B cell (primary cell): Measurements from ENCODE around the gene MOGAT3. TPM values are rescaled to one million over a fixed set of nuclear protein-coding genes. Genes with fewer than 3 reads are reported as not detected.

Experiments used
- ATAC-seq: fragments of 200-7000 bp; cut with Tn5 transposase; one replicate; pipeline ENCODE4 v1.10.0; 2021; ENCODE audit warnings: low read depth, mild to moderate bottlenecking, moderate number of reproducible peaks, moderate library complexity
- CTCF ChIA-PET: fragments of 350-600 bp; sonication (Branson Sonifier 250); formaldehyde crosslinking; loops from one replicate; lab custom pipeline; 2021; ENCODE audit warnings: antibody characterized with exemption, inconsistent platforms; lab: Charles Lee
- POLR2A ChIA-PET: fragments of 350-600 bp; sonication (Branson Sonifier 250); formaldehyde crosslinking; loops from one replicate; lab custom pipeline; 2021; ENCODE audit warnings: antibody characterized with exemption; lab: Charles Lee
- DNase-seq: peaks from one replicate; pipeline ENCODE4 v3.0.0; 2013
- H2AFZ ChIP-seq: 2 replicates; pipeline ENCODE4 v1.6.1; 2012; ENCODE audit warnings: mild to moderate bottlenecking, low read depth, low read length; ENCODE audit not compliant: insufficient read depth, poor library complexity, severe bottlenecking
- H3K27ac ChIP-seq, 2 donors: 1 replicate in 1 of 2; 2 replicates in 1 of 2; pipeline ENCODE4 v1.5.1; 2012 to 2013; ENCODE audit warnings: low read length in 2 of 2, mild to moderate bottlenecking in 2 of 2, moderate library complexity in 1 of 2
- H3K27me3 ChIP-seq, 4 experiments: fragments of 200-600 bp in 1 of 4; sonication (generic) in 1 of 4; replicated peaks in 1 of 4; 1 replicate in 2 of 4; 2 replicates in 2 of 4; pipeline versions ENCODE4 v1.6.1 to v1.7.0; 2013 to 2016; ENCODE audit warnings: low read length in 3 of 4, mild to moderate bottlenecking in 2 of 4, mixed read lengths in 1 of 4, moderate library complexity in 1 of 4; ENCODE audit not compliant: insufficient read depth in 4 of 4, control insufficient read depth in 3 of 4; ENCODE audit errors: control extremely low read depth in 1 of 4
- H3K36me3 ChIP-seq, 2 experiments: replicated peaks in 1 of 2; 1 replicate in 1 of 2; 2 replicates in 1 of 2; pipeline versions ENCODE4 v1.6.1 to v1.7.1; 2013; ENCODE audit warnings: low read length in 1 of 2; ENCODE audit not compliant: insufficient read depth in 2 of 2, control insufficient read depth in 1 of 2; ENCODE audit errors: control extremely low read depth in 1 of 2, extremely low read depth in 1 of 2
- H3K4me1 ChIP-seq, 2 donors: fragments of 200-600 bp in 1 of 2; sonication (generic) in 1 of 2; 1 replicate in 1 of 2; 2 replicates in 1 of 2; pipeline versions ENCODE4 v1.5.1 to v1.6.1; 2013 to 2017; ENCODE audit warnings: low read length in 2 of 2; ENCODE audit not compliant: control insufficient read depth in 2 of 2, insufficient read depth in 2 of 2
- H3K4me2 ChIP-seq: replicated peaks from 2 replicates; pipeline ENCODE3; 2012; ENCODE audit warnings: mild to moderate bottlenecking, low read depth, low read length; ENCODE audit not compliant: poor library complexity, severe bottlenecking
- H3K4me3 ChIP-seq, 5 experiments: fragments of 200-600 bp in 1 of 5; sonication (generic) in 1 of 5; 1 replicate in 3 of 5; 2 replicates in 2 of 5; pipeline versions ENCODE4 v1.5.1 to v1.7.0; 2011 to 2016; ENCODE audit warnings: low read length in 4 of 5, mild to moderate bottlenecking in 4 of 5, low read depth in 2 of 5, control low read depth in 1 of 5, moderate library complexity in 1 of 5; ENCODE audit not compliant: insufficient read depth in 1 of 5; ENCODE audit errors: control extremely low read depth in 1 of 5, extremely low read depth in 1 of 5
- H3K79me2 ChIP-seq: fragments of 200-600 bp; sonication (generic); one replicate; pipeline ENCODE4 v1.6.0; 2016; ENCODE audit warnings: low read length; ENCODE audit not compliant: control insufficient read depth, insufficient read depth
- H3K9ac ChIP-seq: fragments of 200-600 bp; sonication (generic); 2 replicates; pipeline ENCODE4 v1.6.1; 2017; ENCODE audit warnings: mild to moderate bottlenecking, low read length, moderate library complexity
- H3K9me3 ChIP-seq, 3 donors: one replicate each; pipeline versions ENCODE4 v1.6.1 to v1.7.1; 2013; ENCODE audit warnings: low read length in 2 of 3; ENCODE audit not compliant: control insufficient read depth in 2 of 3, insufficient read depth in 1 of 3; ENCODE audit errors: control extremely low read depth in 1 of 3
- H4K20me1 ChIP-seq: 2 replicates; pipeline ENCODE4 v1.6.0; 2012; ENCODE audit warnings: mild to moderate bottlenecking, low read length; ENCODE audit not compliant: insufficient read depth, control insufficient read depth, poor library complexity, severe bottlenecking
- H3K27ac Mint-ChIP-seq: one replicate; pipeline ENCODE4 v1.8.0; 2021; ENCODE audit warnings: mixed read lengths
- H3K27me3 Mint-ChIP-seq: one replicate; pipeline ENCODE4 v1.8.0; 2021; ENCODE audit warnings: mixed read lengths
- H3K4me1 Mint-ChIP-seq: one replicate; pipeline ENCODE4 v1.8.0; 2021; ENCODE audit warnings: mixed read lengths
- H3K4me3 Mint-ChIP-seq: one replicate; pipeline ENCODE4 v1.8.0; 2021; ENCODE audit warnings: mixed read lengths
- H3K9me3 Mint-ChIP-seq: one replicate; pipeline ENCODE4 v1.8.0; 2022; ENCODE audit warnings: mixed read lengths; ENCODE audit not compliant: insufficient read depth
- CTCF ChIP-seq: fragments of 200-600 bp; IDR thresholded peaks from one replicate; pipeline ENCODE4 v1.8.0; 2022; ENCODE audit warnings: antibody characterized with exemption, mild to moderate bottlenecking
- EZH2 ChIP-seq: IDR thresholded peaks from 2 replicates; pipeline ENCODE4 v1.6.1; 2012; ENCODE audit warnings: borderline replicate concordance, low read depth, mild to moderate bottlenecking, moderate library complexity, low read length; ENCODE audit not compliant: insufficient read depth, poor library complexity, severe bottlenecking
- WGBS: methylation state at CpG from one replicate; pipeline ENCODE4 v1.1.5; 2013; ENCODE audit warnings: missing lambda C conversion rate; ENCODE audit not compliant: insufficient coverage; 5-methylcytosine and 5-hydroxymethylcytosine counted together
- intact Hi-C: fragments of 100-400 bp; cut with micrococcal nuclease; formaldehyde crosslinking; loops from one replicate; pipeline ENCODE4 v1.10.0; 2022
- polyA plus RNA-seq: library from polyadenylated mRNA; depleted of rRNA; stranded (reverse); fragments of >200 nt; gene quantifications from 2 replicates; pipeline ENCODE4 v1.2.3, GENCODE V29; 2012
- total RNA-seq, 2 donors: library from RNA; stranded (reverse); fragments of 120-200 nt in 1 of 2; gene quantifications; 1 replicate in 1 of 2; 2 replicates in 1 of 2; pipeline versions ENCODE4 v1.2.3 to v1.2.4, GENCODE V29; 2013 to 2022

MOGAT3 gene
- total and polyA plus RNA-seq, 2 donors (not counting 1 experiment from before 2014, with no cell fraction given), result not detected

GRCh38 chr7:101170617-101171441 is 30.0 kb downstream of the MOGAT3 start:
- peak overlapping the region; percentile 64 for H3K4me3 Mint-ChIP-seq
- ChIA-PET CTCF (interaction anchor here (2.7 kb wide), 2 partner anchors 21 to 27 kb away, joined by 12 to 23 read pairs; no protein-coding TSS in a partner anchor), POLR2A (interaction anchor here (0.6 kb wide), 1 partner anchor 85 kb away, joined by 5 read pairs; no protein-coding TSS in a partner anchor)
- no peak overlapping the region for H3K4me3 ChIP-seq
- peaks cover 66 to 77% of the 10 kb centered on the region in 2 donors for H3K4me1 ChIP-seq
- no peak overlapping the region for H3K4me2 ChIP-seq
- H3K9me3 Mint-ChIP-seq, result no peaks in the 10 kb centered on the region
- 11% methylated on average over 12 of the region's 17 CpGs for WGBS
- peaks cover 0 to 55% (median 2%) of the 10 kb centered on the region in 3 donors for H3K9me3 ChIP-seq
- peak overlapping the region; percentile 41 for H3K27ac Mint-ChIP-seq
- intact Hi-C loops, result loop anchor here (1.0 kb wide), 1 partner anchor 27 kb away; no protein-coding TSS in a partner anchor
- peaks cover 54% of the 10 kb centered on the region for H3K4me1 Mint-ChIP-seq
- peaks cover 12% of the 10 kb centered on the region for H4K20me1 ChIP-seq
- H3K36me3 ChIP-seq, result no peaks in the 10 kb centered on the region
- DNase-seq (no peak), ATAC-seq (no peak)
- peaks cover 79% of the 10 kb centered on the region for H3K27me3 Mint-ChIP-seq
- no peaks in the 10 kb centered on the region for H3K79me2 ChIP-seq
- no peak overlapping the region for H2AFZ ChIP-seq
- TF ChIP-seq CTCF (no peak), EZH2 (no peak)
- no peak overlapping the region for H3K27ac ChIP-seq
- peaks cover 0 to 99% (median 79%) of the 10 kb centered on the region in 4 experiments for H3K27me3 ChIP-seq
- no peak overlapping the region for H3K9ac ChIP-seq
